NK-92 (cell line): Measurements from ENCODE around the gene SNX30.

Experiments used
- DNase-seq: peaks from one replicate; lab custom pipeline; 2025; ENCODE audit not compliant: unreplicated experiment; lab: John Stamatoyannopoulos, UW

SNX30 gene

GRCh38 chr9:112853882-112854585 is 103.5 kb downstream of the SNX30 start:
- no peak for DNase-seq

- DNase-seq, result no peak
Measured at GRCh38 chr9:112854657-112855056, 104.1 kb downstream of the SNX30 start.

- DNase-seq, result no peak
Measured at GRCh38 chr9:112856200-112856599, 105.6 kb downstream of the SNX30 start.

- no peak for DNase-seq
Measured at GRCh38 chr9:112856843-112857242, 106.3 kb downstream of the SNX30 start.

- no peak for DNase-seq
Measured at GRCh38 chr9:112858005-112858404, 107.4 kb downstream of the SNX30 start.

GRCh38 chr9:112858625-112859147 is 108.1 kb downstream of the SNX30 start:
- DNase-seq, result no peak

- no peak for DNase-seq
Measured at GRCh38 chr9:112860451-112860850, 109.9 kb downstream of the SNX30 start.

- DNase-seq, result no peak
Measured at GRCh38 chr9:112861155-112861554, 110.6 kb downstream of the SNX30 start.

- no peak for DNase-seq
Measured at GRCh38 chr9:112861638-112862555, 111.3 kb downstream of the SNX30 start.

- no peak for DNase-seq
Measured at GRCh38 chr9:112863214-112863613, 112.7 kb downstream of the SNX30 start.

GRCh38 chr9:112863746-112864145 is 113.2 kb downstream of the SNX30 start:
- no peak for DNase-seq

GRCh38 chr9:112864403-112864802 is 113.8 kb downstream of the SNX30 start:
- no peak for DNase-seq

- no peak for DNase-seq
Measured at GRCh38 chr9:112864982-112865381, 114.4 kb downstream of the SNX30 start.

- no peak for DNase-seq
Measured at GRCh38 chr9:112866662-112867274, 116.2 kb downstream of the SNX30 start.

GRCh38 chr9:112867275-112867991 is 116.9 kb downstream of the SNX30 start:
- no peak for DNase-seq

GRCh38 chr9:112868461-112868860 is 117.9 kb downstream of the SNX30 start:
- DNase-seq, result no peak

- DNase-seq, result no peak
Measured at GRCh38 chr9:112869041-112869529, 118.5 kb downstream of the SNX30 start.

- DNase-seq, result no peak
Measured at GRCh38 chr9:112869917-112870316, 119.4 kb downstream of the SNX30 start.

- DNase-seq, result no peak
Measured at GRCh38 chr9:112870556-112870955, 120.0 kb downstream of the SNX30 start.

- DNase-seq, result no peak
Measured at GRCh38 chr9:112872019-112872418, 121.5 kb downstream of the SNX30 start.
